Measurements from ENCODE around the gene NBPF8.
"Not testable (repeated sequence)": the region's sequence is repeated elsewhere in the genome, so short reads cannot be mapped to it uniquely, and the experiment has no call there.

DNA sequence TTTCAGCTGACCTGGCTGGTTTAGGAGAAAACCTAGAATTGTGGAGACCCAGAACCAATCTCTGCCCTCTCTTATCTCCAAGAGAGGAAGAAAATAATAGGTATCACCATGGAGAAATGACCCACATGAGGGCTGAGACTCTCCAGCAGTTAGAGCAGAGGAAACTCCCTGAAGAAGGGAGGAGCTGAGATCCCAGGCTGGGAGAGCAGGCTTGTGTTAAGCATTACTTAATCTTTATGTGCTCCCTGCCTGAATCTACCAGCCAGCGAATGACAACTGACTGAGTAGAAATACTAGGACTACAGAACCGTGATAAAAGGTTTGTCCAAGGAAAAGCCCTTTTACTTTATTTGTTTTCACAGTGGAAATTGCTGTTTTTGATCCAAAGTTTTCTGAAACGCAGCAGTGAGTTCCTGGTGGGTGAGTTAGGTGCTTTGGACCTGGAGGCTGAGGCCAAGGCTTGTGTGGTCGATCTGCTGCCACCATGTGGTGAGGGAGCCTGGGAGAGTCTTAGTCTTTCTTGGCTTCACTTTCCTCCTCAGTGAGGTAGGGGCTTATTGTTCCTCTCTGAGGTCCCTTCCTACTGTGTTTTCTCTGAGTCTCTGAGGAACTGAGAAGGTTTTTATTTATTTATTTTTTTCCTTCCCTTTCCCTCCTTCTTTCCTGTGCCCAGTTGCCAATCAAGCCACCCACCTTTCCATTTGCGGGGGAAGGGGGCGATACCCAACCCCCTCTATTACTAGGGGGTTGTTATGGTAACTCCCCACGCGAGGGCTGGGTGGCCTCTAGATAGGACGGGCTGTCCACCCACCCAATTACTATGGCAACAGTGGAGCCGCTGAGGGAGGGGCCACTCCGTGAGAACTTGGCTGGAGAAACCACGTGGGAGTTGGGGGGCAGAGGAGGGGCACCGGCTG is 21.3 kb upstream of the NBPF8 start:
- TF ChIP-seq, protein P1, sequence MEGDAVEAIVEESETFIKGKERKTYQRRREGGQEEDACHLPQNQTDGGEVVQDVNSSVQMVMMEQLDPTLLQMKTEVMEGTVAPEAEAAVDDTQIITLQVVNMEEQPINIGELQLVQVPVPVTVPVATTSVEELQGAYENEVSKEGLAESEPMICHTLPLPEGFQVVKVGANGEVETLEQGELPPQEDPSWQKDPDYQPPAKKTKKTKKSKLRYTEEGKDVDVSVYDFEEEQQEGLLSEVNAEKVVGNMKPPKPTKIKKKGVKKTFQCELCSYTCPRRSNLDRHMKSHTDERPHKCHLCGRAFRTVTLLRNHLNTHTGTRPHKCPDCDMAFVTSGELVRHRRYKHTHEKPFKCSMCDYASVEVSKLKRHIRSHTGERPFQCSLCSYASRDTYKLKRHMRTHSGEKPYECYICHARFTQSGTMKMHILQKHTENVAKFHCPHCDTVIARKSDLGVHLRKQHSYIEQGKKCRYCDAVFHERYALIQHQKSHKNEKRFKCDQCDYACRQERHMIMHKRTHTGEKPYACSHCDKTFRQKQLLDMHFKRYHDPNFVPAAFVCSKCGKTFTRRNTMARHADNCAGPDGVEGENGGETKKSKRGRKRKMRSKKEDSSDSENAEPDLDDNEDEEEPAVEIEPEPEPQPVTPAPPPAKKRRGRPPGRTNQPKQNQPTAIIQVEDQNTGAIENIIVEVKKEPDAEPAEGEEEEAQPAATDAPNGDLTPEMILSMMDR (IDR thresholded peaks at IDR 0.05; ENCODE audit: borderline replicate concordance, extremely low read depth, low read length, poor library complexity, severe bottlenecking), result not testable (repeated sequence)
- TF ChIP-seq EZH2 (IDR thresholded peaks at IDR 0.05; ENCODE audit: borderline replicate concordance, low read depth, low read length, severe bottlenecking), result not testable (repeated sequence)

All from DND-41 (cell line).